Measurements from ENCODE around the gene CRYBA4.

Gene CRYBA4

GRCh38 chr22:26621663-26622062, at the start of gene CRYBA4:
Gene CRYBA4 (plus strand): TSS chr22:26621963. CDS start chr22:26622597, 634 bp downstream.
- DNase-seq = no peak

DNA sequence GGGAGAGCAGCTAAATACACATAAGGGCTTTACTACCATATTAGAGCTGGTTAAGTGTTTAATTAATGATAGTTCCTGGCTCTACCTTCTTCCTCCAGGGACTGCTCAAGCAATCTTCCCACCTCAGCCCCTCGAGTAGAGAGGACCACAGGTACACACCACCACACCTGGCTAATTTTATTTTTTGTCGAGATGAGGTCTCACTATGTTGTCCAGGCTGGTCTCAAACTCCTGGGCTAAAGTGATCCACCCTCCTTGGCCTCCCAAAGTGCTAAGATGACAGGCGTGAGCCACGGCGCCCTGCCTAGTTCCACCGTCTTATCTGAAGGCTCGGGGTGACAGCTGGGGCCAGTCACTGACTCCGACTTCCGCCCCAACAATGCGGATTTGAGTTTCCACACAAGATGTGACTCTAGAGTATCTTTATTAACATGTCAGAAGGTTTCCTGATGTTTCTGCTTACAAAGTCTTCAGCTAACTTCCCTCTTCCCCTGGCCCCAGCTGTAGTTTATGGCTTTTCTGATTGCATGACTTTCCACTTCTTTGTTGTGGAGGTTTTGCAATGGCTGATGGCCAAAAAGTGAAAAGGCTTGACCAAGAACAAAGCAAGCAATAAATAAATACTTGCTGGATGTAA, 48.6 kb upstream of the CRYBA4 start:
- DNase-seq = peak in 7 of 56 donors; percentile 10 to 39 (median 19)

GRCh38 chr22:26574001-26574723, 47.6 kb upstream of the CRYBA4 start:
- DNase-seq = no peak

GRCh38 chr22:26576026-26576680, 45.6 kb upstream of the CRYBA4 start:
- no peak for DNase-seq

- no peak for DNase-seq
Observed at GRCh38 chr22:26577081-26577480, 44.7 kb upstream of the CRYBA4 start.

GRCh38 chr22:26579331-26579886, 42.4 kb upstream of the CRYBA4 start:
- peak in 1 of 56 donors; percentile 8 for DNase-seq

DNA sequence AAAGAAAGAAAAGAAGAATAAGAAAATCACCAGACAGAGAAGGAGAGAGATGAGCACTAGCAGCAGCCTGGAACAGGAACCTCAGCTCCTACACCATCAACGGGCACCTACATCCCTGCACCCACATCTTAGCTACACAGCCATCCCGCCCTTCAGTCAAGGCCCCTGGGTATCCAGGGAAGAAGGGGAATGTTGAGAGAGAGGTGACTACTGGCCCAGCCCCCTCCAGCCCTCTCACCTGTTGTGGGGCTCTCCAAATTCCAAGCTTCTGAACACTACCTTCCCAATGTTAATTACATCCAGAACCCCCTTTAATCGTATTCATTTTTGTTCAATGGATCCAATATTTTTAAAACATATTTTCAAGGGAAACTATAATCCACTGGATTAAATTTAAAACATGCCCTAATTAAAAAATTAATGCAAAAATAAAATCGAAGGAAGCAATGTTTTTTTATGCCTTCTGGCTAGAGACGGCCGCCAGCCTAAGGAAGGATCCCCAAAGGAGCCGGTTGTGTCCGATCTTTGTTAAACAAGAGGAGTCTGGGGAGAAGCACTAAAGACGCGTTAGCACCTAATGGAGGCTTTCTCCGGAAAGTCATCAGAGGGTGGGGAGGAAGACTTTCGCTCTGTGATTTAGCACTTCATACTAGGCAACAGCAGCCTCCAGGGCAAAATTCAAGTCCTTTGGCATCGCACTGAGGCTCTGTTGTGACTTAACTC, 41.4 kb upstream of the CRYBA4 start:
- DNase-seq = no peak

GRCh38 chr22:26581026-26581425, 40.7 kb upstream of the CRYBA4 start:
- DNase-seq = no peak

- DNase-seq = no peak
Observed at GRCh38 chr22:26581633-26582168, 40.1 kb upstream of the CRYBA4 start.

DNA sequence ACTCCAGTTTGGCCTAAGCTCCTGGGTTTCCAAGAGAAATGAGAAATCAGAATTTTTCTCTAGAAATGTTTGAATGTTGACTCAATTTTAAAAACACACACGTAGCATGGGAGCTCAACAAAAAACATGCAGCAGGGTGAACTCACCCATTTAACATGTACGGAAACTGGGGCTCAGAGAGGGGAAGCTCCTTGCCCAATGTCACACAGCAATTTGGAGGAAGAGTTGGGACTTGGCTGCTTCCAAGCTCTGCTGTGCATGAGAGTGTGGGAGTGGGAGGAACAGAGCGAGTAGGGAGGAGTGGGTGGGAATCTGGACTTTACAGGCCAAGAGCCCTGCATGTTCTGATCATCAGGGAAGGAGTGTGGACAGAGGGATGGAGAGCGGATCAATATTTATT, 37.8 kb upstream of the CRYBA4 start:
- DNase-seq = no peak

DNA sequence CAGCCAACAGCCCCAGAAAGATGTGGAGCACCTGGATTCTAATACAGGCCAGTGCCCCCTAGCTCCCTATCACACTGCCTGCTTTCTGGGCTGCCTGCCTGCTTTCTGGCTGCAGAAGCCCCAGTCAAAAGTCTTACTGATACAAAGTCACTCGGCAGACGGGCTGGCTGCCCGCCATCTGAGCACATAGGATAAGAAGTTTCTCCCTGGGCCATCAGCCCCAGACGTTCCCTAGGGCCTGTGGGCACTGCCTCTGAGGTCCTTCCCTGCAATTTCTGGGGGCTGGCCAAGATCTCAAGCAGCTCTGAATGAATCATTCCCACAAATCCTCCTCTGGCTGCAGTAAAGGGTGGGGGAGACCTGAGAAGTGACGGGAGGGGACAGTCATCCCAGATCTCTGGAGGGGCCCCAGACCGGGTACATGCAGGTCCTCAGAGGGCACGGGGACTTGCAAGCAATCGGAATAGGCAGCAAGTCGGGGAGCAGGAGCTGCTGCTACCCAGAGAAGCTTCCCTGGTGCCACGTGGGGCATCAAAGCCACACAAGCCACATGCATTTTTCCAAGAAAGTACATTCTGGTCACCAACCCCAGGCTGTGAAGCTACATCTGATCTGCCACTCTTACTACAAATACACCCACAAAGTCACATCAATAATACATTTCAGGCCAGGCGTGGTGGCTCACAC, 36.5 kb upstream of the CRYBA4 start:
- DNase-seq = peak in 4 of 56 donors; percentile 7 to 65 (median 19)

DNA sequence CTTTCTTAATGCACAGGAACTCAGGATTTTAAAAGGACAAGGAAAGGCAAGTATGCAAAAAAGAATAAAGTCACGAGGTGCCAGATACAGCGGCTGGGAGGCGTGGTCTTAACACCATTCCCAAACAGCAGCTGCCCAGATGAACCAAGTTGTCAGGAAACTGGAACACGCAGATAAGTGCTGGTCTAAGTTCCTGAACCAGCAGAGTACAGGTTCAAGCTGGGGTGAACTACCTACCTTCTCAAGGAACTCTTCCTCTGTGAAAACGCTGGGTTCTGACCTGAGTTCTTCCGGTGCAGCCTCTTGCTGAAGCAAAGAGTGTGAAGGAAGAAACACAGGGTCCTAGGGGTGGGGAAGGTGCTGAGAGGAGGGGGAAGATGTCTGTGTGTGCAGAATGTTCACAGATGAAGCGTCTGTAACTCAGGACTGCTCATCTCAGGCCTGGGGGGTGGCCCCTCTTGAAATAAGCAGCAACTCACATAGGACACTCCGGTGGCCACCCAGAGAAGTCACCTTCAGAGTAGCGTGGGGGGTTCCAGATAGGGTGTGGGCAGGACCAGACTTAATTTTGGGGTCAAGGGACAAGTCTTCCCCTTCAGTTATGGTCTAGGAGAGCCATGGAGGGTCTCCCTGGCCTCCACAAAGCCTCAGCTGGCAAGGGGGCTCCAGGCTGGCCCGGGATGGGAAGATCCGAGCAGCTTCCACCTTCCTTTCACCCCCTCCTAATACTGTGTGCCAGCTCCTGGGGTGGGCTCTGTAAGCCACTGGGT, 35.0 kb upstream of the CRYBA4 start:
- no peak for DNase-seq

DNA sequence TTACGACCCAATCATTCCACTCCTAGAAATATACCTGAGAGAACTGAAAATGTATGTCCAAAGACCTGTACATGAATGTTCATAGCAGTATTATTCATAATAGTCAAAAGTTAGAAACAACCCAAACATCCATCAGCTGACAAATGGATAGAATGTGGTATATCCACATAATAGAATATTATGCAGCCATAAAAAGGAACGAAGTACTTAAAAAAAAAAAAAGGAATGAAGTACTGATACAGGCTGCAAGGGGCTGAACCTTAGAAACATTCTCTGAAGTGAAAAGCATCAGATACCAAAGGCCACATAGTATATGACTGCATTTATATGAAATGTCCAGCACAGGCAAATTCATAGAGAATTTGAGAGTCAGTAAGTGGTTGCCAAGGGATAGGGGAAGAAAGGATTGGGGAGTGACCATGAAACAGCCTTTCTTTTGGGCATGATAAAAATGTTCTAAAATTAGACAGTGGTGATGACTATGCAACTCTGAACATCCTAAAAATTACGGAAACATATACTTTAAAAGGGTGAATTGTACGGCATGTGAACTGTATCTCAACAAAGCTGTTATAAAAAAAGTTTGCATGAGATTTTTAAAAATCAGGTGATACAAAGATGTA, 33.7 kb upstream of the CRYBA4 start:
- no peak for DNase-seq

GRCh38 chr22:26588729-26589366, 32.9 kb upstream of the CRYBA4 start:
- DNase-seq = no peak

GRCh38 chr22:26589367-26589844, 32.4 kb upstream of the CRYBA4 start:
- DNase-seq = no peak

DNA sequence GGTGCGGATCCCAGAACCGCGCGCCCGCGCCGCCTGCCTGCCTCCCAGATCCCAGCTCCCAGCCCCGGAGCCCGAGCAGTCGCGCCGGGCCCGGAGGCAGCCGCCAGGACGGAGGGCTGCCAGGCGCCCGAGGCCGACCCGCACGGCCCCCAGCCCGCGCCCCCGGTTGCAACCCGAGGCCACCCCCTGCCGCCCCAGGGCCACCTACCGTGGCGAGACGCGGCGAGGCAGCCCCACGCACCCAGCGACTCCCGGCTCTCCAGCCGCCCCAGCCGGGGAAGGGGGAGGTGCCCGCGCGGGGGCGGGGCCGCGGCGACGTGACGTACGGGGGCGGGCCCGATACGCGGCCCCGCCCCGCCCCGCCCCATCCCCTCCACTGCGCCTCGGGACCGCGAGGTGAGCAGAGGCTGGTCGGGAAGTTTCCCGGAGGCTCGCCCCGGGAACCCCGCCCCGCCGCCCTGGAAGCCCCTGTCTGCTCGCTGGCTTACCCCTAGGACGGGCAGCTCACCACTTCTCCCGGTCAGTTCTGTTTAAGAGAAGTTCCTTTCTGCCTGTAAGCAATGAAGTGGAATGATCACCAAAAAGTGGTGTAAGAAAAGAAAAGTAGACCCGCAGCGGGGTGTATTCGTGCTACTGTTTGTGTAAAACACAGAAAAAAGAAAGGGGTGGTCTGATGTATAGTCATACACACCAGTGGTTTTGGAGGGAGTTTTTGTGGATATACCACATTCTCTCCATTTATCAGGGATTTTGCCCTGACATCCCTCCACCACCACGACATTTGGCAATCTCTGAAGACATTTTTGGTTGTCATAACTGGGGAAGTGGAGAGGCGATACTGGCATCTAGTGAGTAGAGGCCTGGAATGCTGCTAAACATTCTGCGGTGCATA, 31.7 kb upstream of the CRYBA4 start, which contains the start of gene TPST2:
TPST2 (minus strand) TSS at position 288 of the 892 bp plus-strand sequence. CDS start 48,502 bp downstream, outside the sequence.
- DNase-seq = peak in 48 of 56 donors; percentile 9 to 79 (median 52)

GRCh38 chr22:26592421-26592891, 29.3 kb upstream of the CRYBA4 start:
- peak in 1 of 56 donors; percentile 13 for DNase-seq
